Measurements from ENCODE around the gene GMEB1.

DNA sequence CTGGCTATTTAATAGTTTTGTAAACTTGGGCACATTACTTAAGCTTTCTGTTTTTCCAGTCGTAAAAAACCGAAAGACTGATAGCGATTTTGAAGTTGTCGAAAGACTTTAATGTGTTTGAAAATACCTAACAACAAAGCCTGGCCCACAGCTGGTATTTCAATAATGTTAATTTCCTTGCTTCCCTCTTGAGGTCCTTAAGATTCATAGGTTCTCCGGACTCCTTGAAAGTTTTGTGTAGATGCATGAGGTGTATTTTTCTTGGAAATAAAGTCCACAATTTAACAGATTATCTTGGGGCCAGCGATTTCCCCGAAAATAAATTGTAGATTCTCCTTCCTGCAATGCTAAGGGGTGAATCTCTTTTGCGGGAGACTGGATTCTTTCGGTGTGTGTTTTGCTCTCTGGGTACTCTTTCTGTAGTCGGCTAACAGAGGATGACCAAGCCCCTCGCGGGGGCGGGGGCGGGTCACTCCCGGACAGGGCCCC is 67.4 kb downstream of the GMEB1 start:
- TF ChIP-seq YY1 (IDR thresholded peaks at IDR 0.05; ENCODE audit: insufficient read depth, insufficient read length) (no peak), ZNF274 (IDR thresholded peaks at IDR 0.05; ENCODE audit: low read depth, low read length) (no peak)

Measured in NT2/D1 (cell line).